DND-41 (cell line): ENCODE measurements around the gene ITGB5.

ENCODE experiments used
- EZH2 ChIP-seq: IDR thresholded peaks from 3 replicates; pipeline ENCODE4 v1.6.1; 2012; ENCODE audit warnings: borderline replicate concordance, low read depth, mild to moderate bottlenecking, moderate library complexity, low read length, inconsistent platforms; ENCODE audit not compliant: severe bottlenecking
- TF ChIP-seq, protein P1 (sequence below): IDR thresholded peaks from 2 replicates; pipeline ENCODE4 v1.5.1; 2012; ENCODE audit warnings: borderline replicate concordance, low read length, moderate library complexity, mild to moderate bottlenecking; ENCODE audit not compliant: poor library complexity, severe bottlenecking; ENCODE audit errors: extremely low read depth

DNA sequence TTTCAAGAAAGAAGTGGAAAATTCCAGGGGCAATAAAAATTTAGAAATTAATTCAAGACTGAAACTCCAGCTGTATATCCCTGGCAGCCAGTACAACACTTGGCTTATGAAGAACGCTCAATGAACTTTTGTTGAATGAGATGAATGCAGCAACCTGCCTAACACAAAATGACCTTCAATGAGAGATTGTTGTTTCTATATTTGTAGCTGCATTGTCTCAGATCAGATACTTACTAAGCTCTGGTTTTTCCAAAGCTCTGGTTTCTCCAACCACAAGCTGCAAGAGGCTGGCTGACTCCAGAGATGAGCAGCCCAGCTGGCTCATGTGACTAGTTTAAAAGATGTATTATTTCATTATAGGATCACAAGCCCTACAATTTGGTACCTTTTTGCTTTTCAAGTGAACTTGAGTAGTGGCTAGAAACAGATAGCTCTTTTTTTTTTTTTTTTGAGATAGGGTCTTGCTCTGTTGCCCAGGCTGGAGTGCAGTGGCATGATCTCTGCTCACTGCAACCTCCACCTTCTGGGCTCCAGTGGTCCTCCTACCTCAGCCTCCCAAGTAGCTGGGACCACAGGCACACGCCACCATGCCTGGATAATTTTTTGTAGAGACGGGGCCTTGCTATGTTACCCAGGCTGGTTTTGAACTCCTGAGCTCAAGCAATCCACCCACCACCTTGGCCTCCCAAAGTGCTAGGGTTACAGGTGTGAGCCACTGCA, 99.5 kb downstream of the ITGB5 start:
- TF ChIP-seq EZH2 = no peak
- TF ChIP-seq, protein P1, sequence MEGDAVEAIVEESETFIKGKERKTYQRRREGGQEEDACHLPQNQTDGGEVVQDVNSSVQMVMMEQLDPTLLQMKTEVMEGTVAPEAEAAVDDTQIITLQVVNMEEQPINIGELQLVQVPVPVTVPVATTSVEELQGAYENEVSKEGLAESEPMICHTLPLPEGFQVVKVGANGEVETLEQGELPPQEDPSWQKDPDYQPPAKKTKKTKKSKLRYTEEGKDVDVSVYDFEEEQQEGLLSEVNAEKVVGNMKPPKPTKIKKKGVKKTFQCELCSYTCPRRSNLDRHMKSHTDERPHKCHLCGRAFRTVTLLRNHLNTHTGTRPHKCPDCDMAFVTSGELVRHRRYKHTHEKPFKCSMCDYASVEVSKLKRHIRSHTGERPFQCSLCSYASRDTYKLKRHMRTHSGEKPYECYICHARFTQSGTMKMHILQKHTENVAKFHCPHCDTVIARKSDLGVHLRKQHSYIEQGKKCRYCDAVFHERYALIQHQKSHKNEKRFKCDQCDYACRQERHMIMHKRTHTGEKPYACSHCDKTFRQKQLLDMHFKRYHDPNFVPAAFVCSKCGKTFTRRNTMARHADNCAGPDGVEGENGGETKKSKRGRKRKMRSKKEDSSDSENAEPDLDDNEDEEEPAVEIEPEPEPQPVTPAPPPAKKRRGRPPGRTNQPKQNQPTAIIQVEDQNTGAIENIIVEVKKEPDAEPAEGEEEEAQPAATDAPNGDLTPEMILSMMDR = no peak
